ENCODE data around the gene ALDH1B1. TPM values are rescaled to one million over a fixed set of nuclear protein-coding genes. Genes with fewer than 3 reads are reported as not detected.

ALDH1B1 gene
- total RNA-seq, 5 donors from 2014 or later (not counting 1 experiment from before 2014, with no cell fraction given), result 2.0 to 8.2 (median 5.2) TPM

DNA sequence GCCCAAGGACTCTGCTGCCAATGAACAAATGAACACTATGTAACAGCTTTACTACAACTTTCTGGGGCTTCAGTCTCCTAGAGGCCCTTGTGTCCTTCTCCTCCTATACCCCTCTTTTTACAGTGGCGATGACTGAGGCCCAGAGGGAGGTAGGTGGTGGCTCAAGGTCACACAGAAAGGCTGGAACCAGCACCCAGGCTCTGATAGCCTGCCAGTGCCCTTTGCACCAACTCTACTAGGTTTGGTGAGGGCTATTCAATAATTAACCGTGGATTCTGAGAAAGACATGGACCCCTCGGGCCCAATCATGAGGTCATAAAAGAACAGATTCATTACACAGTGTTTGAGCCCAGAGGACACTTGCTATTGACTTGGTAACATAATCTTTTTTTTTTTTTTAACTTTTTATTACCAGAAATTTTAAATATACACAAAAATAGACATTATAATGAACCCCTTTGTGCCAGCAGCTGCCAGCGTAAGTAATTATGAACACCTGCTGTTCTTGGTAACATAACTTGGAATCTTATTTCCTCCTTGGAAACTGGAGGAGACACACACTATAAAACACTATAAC lies 6.1 kb upstream of the ALDH1B1 start:
- CTCF ChIA-PET, result no interaction called here
- peaks cover 0 to 3% (median 0%) of the 10 kb centered on the region in 3 donors for H3K9me3 Mint-ChIP-seq

DNA sequence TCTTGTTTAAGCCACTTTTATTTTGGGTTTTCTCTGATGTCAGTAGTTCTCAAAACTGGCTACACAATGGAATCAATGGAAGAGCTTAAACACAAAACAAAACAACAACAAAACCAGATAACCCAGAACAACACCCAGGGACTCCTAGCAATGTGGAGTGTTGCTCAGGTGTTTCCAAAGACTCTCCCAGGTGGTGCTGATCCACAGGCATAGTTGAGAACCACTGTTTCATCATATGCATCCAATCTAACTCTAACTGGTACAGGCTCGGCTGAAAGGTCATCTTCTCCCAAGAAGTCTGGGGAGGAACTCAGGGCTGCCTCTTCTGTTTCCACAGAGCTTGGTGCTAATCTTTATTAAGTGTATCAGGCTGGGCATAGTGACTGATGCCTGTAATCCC lies 5.4 kb upstream of the ALDH1B1 start:
- ATAC-seq (replicated peaks in 1 of 4) (no peak), DNase-seq (no peak)
- Histone ChIP-seq H3K36me3 (ENCODE audit: control insufficient read depth in 2 of 2, extremely low read depth in 1 of 2, insufficient read depth in 1 of 2, low read length in 1 of 2) (no peaks in the 10 kb centered on the region), H3K9me3 (no peaks in the 10 kb centered on the region), H3K27ac (ENCODE audit: low read length) (no peak overlapping the region), H3K4me1 (ENCODE audit: control insufficient read depth in 1 of 2, extremely low read depth in 1 of 2, insufficient read depth in 2 of 2, low read length in 2 of 2) (peaks cover 0 to under 1% of the 10 kb centered on the region in 2 experiments), H3K27me3 (replicated peaks in 1 of 2; ENCODE audit: control insufficient read depth in 2 of 2, extremely low read depth in 1 of 2, insufficient read depth in 2 of 2, low read length in 1 of 2) (peaks cover 0 to 17% of the 10 kb centered on the region in 2 experiments), H3K4me3 (ENCODE audit: control insufficient read depth in 1 of 2, extremely low read depth in 1 of 2, low read length in 1 of 2) (no peak overlapping the region)
- Mint-ChIP-seq H3K36me3 (no peaks in the 10 kb centered on the region), H3K9me3 (peaks cover 0 to 3% (median 0%) of the 10 kb centered on the region in 3 donors), H3K4me3 (no peak overlapping the region), H3K4me1 (peaks cover 2 to 6% (median 6%) of the 10 kb centered on the region in 3 donors), H3K27me3 (peaks cover 5 to 14% of the 10 kb centered on the region in 2 donors), H3K27ac (no peak overlapping the region)
- POLR2A ChIA-PET, result no interaction called here
- CTCF ChIA-PET, result no interaction called here
- WGBS (ENCODE audit: insufficient coverage), result no CpG with 5 or more reads among the region's 1 CpG

More for the DNA sequence above, 6.1 kb upstream of the ALDH1B1 start:
- Mint-ChIP-seq H3K4me3 (no peak overlapping the region), H3K27me3 (peaks cover 5 to 14% of the 10 kb centered on the region in 2 donors), H3K4me1 (peaks cover 0 to 6% (median 2%) of the 10 kb centered on the region in 3 donors), H3K36me3 (no peaks in the 10 kb centered on the region), H3K27ac (no peak overlapping the region)
- 67% methylated on average over 1 of the region's 4 CpGs for WGBS (ENCODE audit: insufficient coverage)
- no peak for ATAC-seq (replicated peaks in 1 of 4)
- H3K4me3 ChIP-seq (ENCODE audit: control insufficient read depth in 1 of 2, extremely low read depth in 1 of 2, low read length in 1 of 2), result no peak overlapping the region
- POLR2A ChIA-PET, result no interaction called here
- H3K27me3 ChIP-seq (replicated peaks in 1 of 2; ENCODE audit: control insufficient read depth in 2 of 2, extremely low read depth in 1 of 2, insufficient read depth in 2 of 2, low read length in 1 of 2), result peaks cover 0 to 14% of the 10 kb centered on the region in 2 experiments
- no peaks in the 10 kb centered on the region for H3K36me3 ChIP-seq (ENCODE audit: control insufficient read depth in 2 of 2, extremely low read depth in 1 of 2, insufficient read depth in 1 of 2, low read length in 1 of 2)
- H3K9me3 ChIP-seq, result no peaks in the 10 kb centered on the region
- H3K27ac ChIP-seq (ENCODE audit: low read length), result no peak overlapping the region
- no peak for DNase-seq
- H3K4me1 ChIP-seq (ENCODE audit: control insufficient read depth in 1 of 2, extremely low read depth in 1 of 2, insufficient read depth in 2 of 2, low read length in 2 of 2), result no peaks in the 10 kb centered on the region

DNA sequence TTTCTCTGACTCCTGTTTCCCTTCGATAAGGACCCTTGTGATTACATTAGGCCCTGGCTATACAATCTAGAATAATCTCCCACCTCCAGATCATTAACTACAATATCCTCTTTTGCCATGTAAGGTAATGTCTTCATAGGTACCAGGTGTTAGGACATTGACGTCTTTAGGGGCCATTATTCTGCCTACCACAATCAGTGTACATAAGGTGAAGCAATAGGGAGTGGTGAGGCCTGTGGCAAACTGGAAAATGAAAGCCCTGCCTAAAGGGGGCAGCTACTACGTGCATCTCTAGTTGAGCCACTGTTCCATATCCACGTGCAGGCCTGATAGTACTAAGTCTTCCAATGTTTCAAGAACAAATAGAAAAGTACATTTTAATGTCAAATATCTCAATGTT lies 4.8 kb upstream of the ALDH1B1 start:
- H3K4me1 ChIP-seq (ENCODE audit: control insufficient read depth in 1 of 2, extremely low read depth in 1 of 2, insufficient read depth in 2 of 2, low read length in 2 of 2), result peaks cover 0 to 4% of the 10 kb centered on the region in 2 experiments
- H3K9me3 ChIP-seq, result no peaks in the 10 kb centered on the region
- no peaks in the 10 kb centered on the region for H3K36me3 Mint-ChIP-seq
- peaks cover 5 to 14% of the 10 kb centered on the region in 2 donors for H3K27me3 Mint-ChIP-seq
- peaks cover 4 to 8% (median 7%) of the 10 kb centered on the region in 3 donors for H3K4me1 Mint-ChIP-seq
- POLR2A ChIA-PET, result no interaction called here
- CTCF ChIA-PET, result no interaction called here
- peaks cover 0 to 3% (median 0%) of the 10 kb centered on the region in 3 donors for H3K9me3 Mint-ChIP-seq
- no peak overlapping the region for H3K27ac ChIP-seq (ENCODE audit: low read length)
- ATAC-seq (replicated peaks in 1 of 4) (no peak), DNase-seq (no peak)
- WGBS (ENCODE audit: insufficient coverage), result no CpG with 5 or more reads among the region's 4 CpGs
- peaks cover 0 to 17% of the 10 kb centered on the region in 2 experiments for H3K27me3 ChIP-seq (replicated peaks in 1 of 2; ENCODE audit: control insufficient read depth in 2 of 2, extremely low read depth in 1 of 2, insufficient read depth in 2 of 2, low read length in 1 of 2)
- H3K27ac Mint-ChIP-seq, result no peak overlapping the region
- no peak overlapping the region for H3K4me3 Mint-ChIP-seq
- H3K4me3 ChIP-seq (ENCODE audit: control insufficient read depth in 1 of 2, extremely low read depth in 1 of 2, low read length in 1 of 2), result no peak overlapping the region
- H3K36me3 ChIP-seq (ENCODE audit: control insufficient read depth in 2 of 2, extremely low read depth in 1 of 2, insufficient read depth in 1 of 2, low read length in 1 of 2), result no peaks in the 10 kb centered on the region

DNA sequence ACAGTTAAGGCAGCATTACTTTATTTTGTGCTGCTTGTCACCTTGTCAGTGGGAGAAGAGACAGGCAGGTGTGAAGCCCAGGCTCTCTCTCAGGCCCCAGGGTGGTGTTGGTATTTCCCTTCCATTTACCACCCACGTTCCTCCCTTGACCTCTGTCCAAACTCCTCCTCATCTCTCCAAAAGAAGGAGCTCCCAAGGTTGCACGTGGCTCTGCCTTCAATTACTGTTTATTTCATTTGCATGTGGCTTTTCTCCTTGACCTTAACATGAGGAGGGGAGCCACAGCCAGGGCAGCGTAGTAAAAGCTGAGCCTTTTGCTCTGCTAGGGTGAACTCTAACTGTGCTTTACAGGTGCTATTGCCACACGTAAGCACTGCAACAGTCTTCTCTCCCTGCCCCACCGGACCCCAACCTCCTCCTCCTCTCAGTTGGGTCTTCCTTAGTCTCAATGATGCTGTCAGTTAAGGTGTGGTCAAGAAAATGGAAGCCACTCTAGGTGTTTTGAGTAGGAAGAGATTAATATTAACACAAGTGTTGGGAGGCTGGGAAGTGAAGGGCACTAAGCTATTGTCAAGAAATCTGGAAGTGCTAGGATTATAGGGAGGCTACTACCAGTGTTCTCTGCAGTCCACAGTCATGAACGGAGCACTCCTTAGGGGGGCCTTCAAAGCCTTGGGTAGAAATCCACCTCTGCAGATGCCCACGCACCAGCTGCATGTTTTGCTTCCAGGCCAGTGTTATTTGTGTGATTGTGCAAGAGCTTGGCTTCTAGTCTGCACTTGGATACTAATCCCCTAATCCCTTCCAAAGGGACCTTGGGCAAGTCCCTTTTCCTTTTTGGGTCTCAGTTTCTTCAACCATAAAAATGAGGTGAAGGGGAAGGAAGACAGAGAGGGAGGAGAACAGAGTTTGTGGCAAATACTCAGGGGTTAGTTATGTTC lies 3.9 kb upstream of the ALDH1B1 start:
- Histone ChIP-seq H3K27ac (ENCODE audit: low read length) (no peak overlapping the region), H3K4me1 (ENCODE audit: control insufficient read depth in 1 of 2, extremely low read depth in 1 of 2, insufficient read depth in 2 of 2, low read length in 2 of 2) (peaks cover 0 to 12% of the 10 kb centered on the region in 2 experiments), H3K4me3 (ENCODE audit: control insufficient read depth in 1 of 2, extremely low read depth in 1 of 2, low read length in 1 of 2) (no peak overlapping the region), H3K9me3 (no peaks in the 10 kb centered on the region), H3K36me3 (ENCODE audit: control insufficient read depth in 2 of 2, extremely low read depth in 1 of 2, insufficient read depth in 1 of 2, low read length in 1 of 2) (no peaks in the 10 kb centered on the region), H3K27me3 (replicated peaks in 1 of 2; ENCODE audit: control insufficient read depth in 2 of 2, extremely low read depth in 1 of 2, insufficient read depth in 2 of 2, low read length in 1 of 2) (peaks cover 0 to 17% of the 10 kb centered on the region in 2 experiments)
- CTCF ChIA-PET, result no interaction called here
- no peaks in the 10 kb centered on the region for H3K36me3 Mint-ChIP-seq
- peaks cover 0 to 3% (median 0%) of the 10 kb centered on the region in 3 donors for H3K9me3 Mint-ChIP-seq
- no peak for DNase-seq
- peaks cover 5 to 14% of the 10 kb centered on the region in 2 donors for H3K27me3 Mint-ChIP-seq
- H3K4me1 Mint-ChIP-seq, result peaks cover 11 to 16% (median 15%) of the 10 kb centered on the region in 3 donors
- ATAC-seq (replicated peaks in 1 of 4), result no peak
- no peak overlapping the region for H3K27ac Mint-ChIP-seq
- no peak overlapping the region for H3K4me3 Mint-ChIP-seq
- WGBS (ENCODE audit: insufficient coverage), result 40% methylated on average over 3 of the region's 7 CpGs
- POLR2A ChIA-PET, result no interaction called here

DNA sequence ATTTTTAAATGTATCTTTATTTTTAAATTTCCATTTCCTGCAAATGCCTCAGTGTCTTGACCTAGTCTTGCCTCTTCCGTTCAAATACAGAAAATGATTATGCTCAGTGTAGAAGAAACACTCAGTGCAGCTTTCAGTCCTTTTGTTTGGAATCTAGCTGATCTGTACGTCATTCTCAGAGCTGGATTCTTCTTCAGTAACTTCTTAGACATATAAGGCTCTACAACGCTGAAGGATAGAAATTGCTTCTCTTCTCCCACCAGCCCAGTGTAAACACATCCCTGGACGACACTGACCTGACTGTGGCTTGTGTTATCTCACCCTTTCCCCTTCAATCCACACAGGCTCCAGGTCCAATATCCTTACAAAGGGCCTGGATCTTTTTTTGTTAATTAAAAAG lies 3.2 kb upstream of the ALDH1B1 start:
- Mint-ChIP-seq H3K9me3 (peaks cover 0 to 3% (median 0%) of the 10 kb centered on the region in 3 donors), H3K4me3 (no peak overlapping the region), H3K27me3 (peaks cover 5 to 14% of the 10 kb centered on the region in 2 donors), H3K36me3 (no peaks in the 10 kb centered on the region), H3K27ac (no peak overlapping the region), H3K4me1 (peaks cover 15 to 20% (median 20%) of the 10 kb centered on the region in 3 donors)
- CTCF ChIA-PET, result no interaction called here
- no peak overlapping the region for H3K4me3 ChIP-seq (ENCODE audit: control insufficient read depth in 1 of 2, extremely low read depth in 1 of 2, low read length in 1 of 2)
- ATAC-seq (replicated peaks in 1 of 4), result no peak
- no peak overlapping the region for H3K27ac ChIP-seq (ENCODE audit: low read length)
- POLR2A ChIA-PET, result no interaction called here
- WGBS (ENCODE audit: insufficient coverage), result 78% methylated on average over 3 of the region's 4 CpGs
- no peaks in the 10 kb centered on the region for H3K9me3 ChIP-seq
- peaks cover 0 to 17% of the 10 kb centered on the region in 2 experiments for H3K27me3 ChIP-seq (replicated peaks in 1 of 2; ENCODE audit: control insufficient read depth in 2 of 2, extremely low read depth in 1 of 2, insufficient read depth in 2 of 2, low read length in 1 of 2)
- peaks cover 0 to 13% of the 10 kb centered on the region in 2 experiments for H3K4me1 ChIP-seq (ENCODE audit: control insufficient read depth in 1 of 2, extremely low read depth in 1 of 2, insufficient read depth in 2 of 2, low read length in 2 of 2)
- no peak for DNase-seq
- no peaks in the 10 kb centered on the region for H3K36me3 ChIP-seq (ENCODE audit: control insufficient read depth in 2 of 2, extremely low read depth in 1 of 2, insufficient read depth in 1 of 2, low read length in 1 of 2)

DNA sequence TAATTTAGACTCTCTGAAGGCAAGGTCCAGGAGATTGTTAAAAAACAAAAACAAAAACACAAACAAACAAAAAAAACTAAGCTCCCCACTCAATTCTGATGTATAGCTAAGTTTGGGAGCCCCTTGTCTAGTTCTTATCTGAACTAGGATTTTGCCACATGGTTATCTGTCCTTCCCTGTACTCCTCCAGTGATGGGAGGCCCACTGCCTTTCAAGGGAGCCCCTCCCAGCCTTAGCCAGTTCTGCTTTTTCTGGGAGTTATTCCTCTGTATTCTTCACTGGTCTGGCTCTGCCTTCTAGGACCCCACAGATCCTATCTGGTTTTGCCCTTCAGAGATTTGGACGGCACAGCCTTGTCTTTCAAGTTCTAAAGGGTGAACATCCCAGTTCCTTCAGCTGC lies 2.1 kb upstream of the ALDH1B1 start:
- Mint-ChIP-seq H3K27ac (no peak overlapping the region), H3K4me1 (peaks cover 19 to 23% (median 20%) of the 10 kb centered on the region in 3 donors), H3K9me3 (no peaks in the 10 kb centered on the region), H3K36me3 (peaks cover 4% of the 10 kb centered on the region), H3K27me3 (peaks cover 0 to 6% of the 10 kb centered on the region in 2 donors), H3K4me3 (no peak overlapping the region)
- ATAC-seq (replicated peaks in 1 of 4), result no peak
- Histone ChIP-seq H3K27me3 (replicated peaks in 1 of 2; ENCODE audit: control insufficient read depth in 2 of 2, extremely low read depth in 1 of 2, insufficient read depth in 2 of 2, low read length in 1 of 2) (peaks cover 0 to 11% of the 10 kb centered on the region in 2 experiments), H3K4me1 (ENCODE audit: control insufficient read depth in 1 of 2, extremely low read depth in 1 of 2, insufficient read depth in 2 of 2, low read length in 2 of 2) (peaks cover 0 to 13% of the 10 kb centered on the region in 2 experiments), H3K27ac (ENCODE audit: low read length) (no peak overlapping the region), H3K4me3 (ENCODE audit: control insufficient read depth in 1 of 2, extremely low read depth in 1 of 2, low read length in 1 of 2) (no peak overlapping the region), H3K36me3 (ENCODE audit: control insufficient read depth in 2 of 2, extremely low read depth in 1 of 2, insufficient read depth in 1 of 2, low read length in 1 of 2) (no peaks in the 10 kb centered on the region), H3K9me3 (no peaks in the 10 kb centered on the region)
- POLR2A ChIA-PET, result no interaction called here
- CTCF ChIA-PET, result no interaction called here
- WGBS (ENCODE audit: insufficient coverage), result 100% methylated on average over 1 of the region's 1 CpG
- no peak for DNase-seq
